Stimulated activated CD8-positive, alpha-beta memory T cell treated with anti-CD3 and anti-CD28 coated beads, Interleukin-15, amount 100 ng/mL, for 48 hours (primary cell): ENCODE measurements around the gene KCNJ15.
A peak's percentile ranks its signal among the peaks of the same experiment; 100 is the strongest.

Experiments
- DNase-seq, 2 donors: peaks; one replicate each; pipeline ENCODE4 v3.0.0-alpha.2; 2020; ENCODE audit warnings: low read depth in 2 of 2

Gene KCNJ15

GRCh38 chr21:38355992-38356781 is 99.4 kb downstream of the KCNJ15 start:
- peak; percentile 44 to 52 for DNase-seq
